Measurements from ENCODE around the gene SYT9.

DNA sequence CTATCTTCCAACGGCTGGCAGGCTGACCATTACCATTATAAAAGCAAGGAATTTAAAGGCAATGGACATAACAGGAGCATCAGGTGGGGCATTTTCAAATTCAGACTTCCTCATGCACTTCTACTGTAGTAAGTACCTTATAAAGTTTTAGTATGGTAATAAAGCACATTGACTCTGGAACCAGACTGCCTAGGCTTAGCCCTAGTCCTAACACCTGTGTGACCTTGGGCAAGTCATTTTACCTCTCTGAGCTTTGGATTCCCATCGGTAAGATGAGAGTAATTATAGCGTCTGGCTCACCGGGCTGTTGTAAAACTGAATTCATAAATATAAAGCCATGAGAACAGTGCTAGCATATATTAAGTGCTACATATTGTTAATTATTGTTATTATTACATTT is 164.4 kb downstream of the SYT9 start:
- TF ChIP-seq KAT2B (IDR thresholded peaks at IDR 0.05; ENCODE audit: low read depth, low read length) (no peak), STAT6 (CRISPR knock-in tag; IDR thresholded peaks at IDR 0.05) (no peak), CTCF (IDR thresholded peaks at IDR 0.05 in 2 of 3, conservative IDR thresholded peaks at IDR 0.05 in 1 of 3; ENCODE audit: insufficient read depth in 2 of 3, low read depth in 1 of 3, low read length in 3 of 3) (no peak), TEAD4 (IDR thresholded peaks at IDR 0.05; ENCODE audit: low read length) (no peak), TEAD4 (CRISPR knock-in tag; IDR thresholded peaks at IDR 0.05; ENCODE audit: borderline replicate concordance) (no peak), SIX5 (IDR thresholded peaks at IDR 0.05; ENCODE audit: borderline replicate concordance in 1 of 2, insufficient read depth in 1 of 2, low read depth in 1 of 2, low read length in 2 of 2) (no peak), TRIM28 (IDR thresholded peaks at IDR 0.05) (no peak), POLR2AphosphoS2 (IDR thresholded peaks at IDR 0.05; ENCODE audit: low read length) (no peak), SREBF1 (IDR thresholded peaks at IDR 0.05; ENCODE audit: borderline replicate concordance, low read depth, low read length) (no peak), SLC30A9 (CRISPR knock-in tag; IDR thresholded peaks at IDR 0.05) (no peak), ZNF140 (CRISPR knock-in tag; IDR thresholded peaks at IDR 0.05) (no peak), NFYB (IDR thresholded peaks at IDR 0.05; ENCODE audit: extremely low read depth, insufficient read length) (no peak)
- TF ChIP-seq, protein P1, sequence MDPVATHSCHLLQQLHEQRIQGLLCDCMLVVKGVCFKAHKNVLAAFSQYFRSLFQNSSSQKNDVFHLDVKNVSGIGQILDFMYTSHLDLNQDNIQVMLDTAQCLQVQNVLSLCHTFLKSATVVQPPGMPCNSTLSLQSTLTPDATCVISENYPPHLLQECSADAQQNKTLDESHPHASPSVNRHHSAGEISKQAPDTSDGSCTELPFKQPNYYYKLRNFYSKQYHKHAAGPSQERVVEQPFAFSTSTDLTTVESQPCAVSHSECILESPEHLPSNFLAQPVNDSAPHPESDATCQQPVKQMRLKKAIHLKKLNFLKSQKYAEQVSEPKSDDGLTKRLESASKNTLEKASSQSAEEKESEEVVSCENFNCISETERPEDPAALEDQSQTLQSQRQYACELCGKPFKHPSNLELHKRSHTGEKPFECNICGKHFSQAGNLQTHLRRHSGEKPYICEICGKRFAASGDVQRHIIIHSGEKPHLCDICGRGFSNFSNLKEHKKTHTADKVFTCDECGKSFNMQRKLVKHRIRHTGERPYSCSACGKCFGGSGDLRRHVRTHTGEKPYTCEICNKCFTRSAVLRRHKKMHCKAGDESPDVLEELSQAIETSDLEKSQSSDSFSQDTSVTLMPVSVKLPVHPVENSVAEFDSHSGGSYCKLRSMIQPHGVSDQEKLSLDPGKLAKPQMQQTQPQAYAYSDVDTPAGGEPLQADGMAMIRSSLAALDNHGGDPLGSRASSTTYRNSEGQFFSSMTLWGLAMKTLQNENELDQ (CRISPR knock-in tag; IDR thresholded peaks at IDR 0.05; ENCODE audit: borderline replicate concordance), result no peak
